K562 (cell line): ENCODE measurements around the gene PRKACB. TPM values are rescaled to one million over a fixed set of nuclear protein-coding genes. Genes with fewer than 3 reads are reported as not detected.

Source experiments
- ATF1 ChIP-seq, 2 experiments: fragments of 450-650 bp in 1 of 2; IDR thresholded peaks; 2 replicates each; pipeline ENCODE4 v1.6.1; 2016; ENCODE audit warnings: missing compliant biosample characterization in 1 of 2, missing genetic modification characterization in 1 of 2
- BDP1 ChIP-seq: IDR thresholded peaks from 3 replicates; pipeline ENCODE4 v1.6.1; 2011; ENCODE audit not compliant: insufficient read length, insufficient read depth
- CREM ChIP-seq: IDR thresholded peaks from 2 replicates; pipeline ENCODE4 v1.6.1; 2014; ENCODE audit warnings: antibody characterized with exemption, low read depth
- DPF2 ChIP-seq: fragments of 450-650 bp; IDR thresholded peaks from 2 replicates; pipeline ENCODE4 v1.6.1; 2016
- RNF2 ChIP-seq: sonication (generic); IDR thresholded peaks from 2 replicates; pipeline ENCODE4 v1.6.1; 2016
- SMC3 ChIP-seq: conservative IDR thresholded peaks from 2 replicates; pipeline ENCODE4 v1.6.1; 2011; ENCODE audit warnings: low read depth, low read length, improper control_type of control experiment; ENCODE audit not compliant: insufficient read depth
- SNRNP70 ChIP-seq: fragments of 200-400 bp; formaldehyde crosslinking; optimal IDR thresholded peaks from 2 replicates; pipeline ENCODE3; 2017; ENCODE audit warnings: low read depth, low read length
- polyA plus RNA-seq, 8 experiments: library from polyadenylated mRNA; depleted of rRNA in 4 of 8; stranded (reverse) in 5 of 8; unstranded in 3 of 8; fragments of >200 nt; fragmentation: Nextera tagmentation in 2 of 8; fragmentation: Illumina TruSeq in 1 of 8; extraction: Ambion mirVana in 2 of 8; extraction: Trizol in 1 of 8; gene quantifications; 2 replicates each; pipeline versions ENCODE4 v1.2.1 to v1.2.3, GENCODE V29; 2011 to 2014; ENCODE audit warnings: inconsistent platforms in 1 of 8, missing spikeins in 1 of 8
- total RNA-seq, 7 experiments: library from RNA; depleted of rRNA in 6 of 7; stranded (reverse); fragments of >200 nt in 6 of 7; fragmentation: Illumina TruSeq in 2 of 7; extraction: Trizol in 2 of 7; gene quantifications; 2 replicates each; pipeline versions ENCODE4 v1.2.1 to v1.2.3, GENCODE V29; 2011 to 2021; ENCODE audit warnings: low replicate concordance in 1 of 7
- TF ChIP-seq, protein P1 (sequence below): fragments of 450-650 bp; IDR thresholded peaks from 2 replicates; pipeline ENCODE4 v1.6.1; 2016; ENCODE audit warnings: low read depth
- TF ChIP-seq, protein P2 (sequence below): fragments of 250-450 bp; sonication (Bioruptor Pico); IDR thresholded peaks from 2 replicates; pipeline ENCODE4 v1.8.0; 2021; ENCODE audit warnings: borderline replicate concordance, mild to moderate bottlenecking, moderate library complexity; ENCODE audit not compliant: poor library complexity, severe bottlenecking
- TF ChIP-seq, protein P3 (sequence below): fragments of 450-650 bp; formaldehyde crosslinking; IDR thresholded peaks from 2 replicates; pipeline ENCODE4 v1.4.0; 2020; ENCODE audit warnings: mild to moderate bottlenecking, moderate library complexity

The PRKACB gene
- total and polyA plus RNA-seq, 9 of the 15 experiments (the other 6 are each of a cell fraction or from before 2014, with no cell fraction given) = 1.1 to 5.2 (median 2.8) TPM

GRCh38 chr1:84236256-84236655 is 92.2 kb downstream of the PRKACB start (continued):
- TF ChIP-seq, protein P1, sequence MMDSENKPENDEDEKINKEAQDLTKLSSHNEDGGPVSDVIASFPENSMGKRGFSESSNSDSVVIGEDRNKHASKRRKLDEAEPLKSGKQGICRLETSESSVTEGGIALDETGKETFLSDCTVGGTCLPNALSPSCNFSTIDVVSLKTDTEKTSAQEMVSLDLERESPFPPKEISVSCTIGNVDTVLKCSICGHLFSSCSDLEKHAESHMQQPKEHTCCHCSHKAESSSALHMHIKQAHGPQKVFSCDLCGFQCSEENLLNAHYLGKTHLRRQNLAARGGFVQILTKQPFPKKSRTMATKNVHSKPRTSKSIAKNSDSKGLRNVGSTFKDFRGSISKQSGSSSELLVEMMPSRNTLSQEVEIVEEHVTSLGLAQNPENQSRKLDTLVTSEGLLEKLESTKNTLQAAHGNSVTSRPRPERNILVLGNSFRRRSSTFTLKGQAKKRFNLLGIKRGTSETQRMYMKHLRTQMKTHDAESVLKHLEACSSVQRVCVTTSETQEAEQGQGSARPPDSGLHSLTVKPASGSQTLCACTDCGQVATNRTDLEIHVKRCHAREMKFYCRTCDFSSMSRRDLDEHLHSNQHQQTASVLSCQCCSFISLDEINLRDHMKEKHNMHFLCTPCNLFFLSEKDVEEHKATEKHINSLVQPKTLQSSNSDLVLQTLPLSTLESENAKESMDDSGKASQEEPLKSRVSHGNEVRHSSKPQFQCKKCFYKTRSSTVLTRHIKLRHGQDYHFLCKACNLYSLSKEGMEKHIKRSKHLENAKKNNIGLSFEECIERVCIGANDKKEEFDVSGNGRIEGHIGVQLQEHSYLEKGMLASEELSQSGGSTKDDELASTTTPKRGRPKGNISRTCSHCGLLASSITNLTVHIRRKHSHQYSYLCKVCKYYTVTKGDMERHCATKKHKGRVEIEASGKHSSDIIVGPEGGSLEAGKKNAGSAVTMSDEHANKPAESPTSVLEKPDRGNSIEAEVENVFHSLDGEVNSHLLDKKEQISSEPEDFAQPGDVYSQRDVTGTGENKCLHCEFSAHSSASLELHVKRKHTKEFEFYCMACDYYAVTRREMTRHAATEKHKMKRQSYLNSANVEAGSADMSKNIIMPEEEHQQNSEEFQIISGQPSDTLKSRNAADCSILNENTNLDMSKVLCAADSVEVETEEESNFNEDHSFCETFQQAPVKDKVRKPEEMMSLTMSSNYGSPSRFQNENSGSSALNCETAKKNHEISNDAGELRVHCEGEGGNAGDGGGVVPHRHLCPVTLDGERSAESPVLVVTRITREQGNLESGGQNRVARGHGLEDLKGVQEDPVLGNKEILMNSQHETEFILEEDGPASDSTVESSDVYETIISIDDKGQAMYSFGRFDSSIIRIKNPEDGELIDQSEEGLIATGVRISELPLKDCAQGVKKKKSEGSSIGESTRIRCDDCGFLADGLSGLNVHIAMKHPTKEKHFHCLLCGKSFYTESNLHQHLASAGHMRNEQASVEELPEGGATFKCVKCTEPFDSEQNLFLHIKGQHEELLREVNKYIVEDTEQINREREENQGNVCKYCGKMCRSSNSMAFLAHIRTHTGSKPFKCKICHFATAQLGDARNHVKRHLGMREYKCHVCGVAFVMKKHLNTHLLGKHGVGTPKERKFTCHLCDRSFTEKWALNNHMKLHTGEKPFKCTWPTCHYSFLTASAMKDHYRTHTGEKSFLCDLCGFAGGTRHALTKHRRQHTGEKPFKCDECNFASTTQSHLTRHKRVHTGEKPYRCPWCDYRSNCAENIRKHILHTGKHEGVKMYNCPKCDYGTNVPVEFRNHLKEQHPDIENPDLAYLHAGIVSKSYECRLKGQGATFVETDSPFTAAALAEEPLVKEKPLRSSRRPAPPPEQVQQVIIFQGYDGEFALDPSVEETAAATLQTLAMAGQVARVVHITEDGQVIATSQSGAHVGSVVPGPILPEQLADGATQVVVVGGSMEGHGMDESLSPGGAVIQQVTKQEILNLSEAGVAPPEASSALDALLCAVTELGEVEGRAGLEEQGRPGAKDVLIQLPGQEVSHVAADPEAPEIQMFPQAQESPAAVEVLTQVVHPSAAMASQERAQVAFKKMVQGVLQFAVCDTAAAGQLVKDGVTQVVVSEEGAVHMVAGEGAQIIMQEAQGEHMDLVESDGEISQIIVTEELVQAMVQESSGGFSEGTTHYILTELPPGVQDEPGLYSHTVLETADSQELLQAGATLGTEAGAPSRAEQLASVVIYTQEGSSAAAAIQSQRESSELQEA = no peak
- TF ChIP-seq, protein P2, sequence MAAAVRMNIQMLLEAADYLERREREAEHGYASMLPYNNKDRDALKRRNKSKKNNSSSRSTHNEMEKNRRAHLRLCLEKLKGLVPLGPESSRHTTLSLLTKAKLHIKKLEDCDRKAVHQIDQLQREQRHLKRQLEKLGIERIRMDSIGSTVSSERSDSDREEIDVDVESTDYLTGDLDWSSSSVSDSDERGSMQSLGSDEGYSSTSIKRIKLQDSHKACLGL (CRISPR knock-in tag) = no peak
- TF ChIP-seq RNF2 (no peak), ATF1 (CRISPR knock-in tag; IDR thresholded peaks at IDR 0.05) (no peak), ATF1 (tag; IDR thresholded peaks at IDR 0.05) (no peak), SNRNP70 (no peak), SMC3 (no peak), DPF2 (no peak), BDP1 (no peak), CREM (no peak)
- TF ChIP-seq, protein P3, sequence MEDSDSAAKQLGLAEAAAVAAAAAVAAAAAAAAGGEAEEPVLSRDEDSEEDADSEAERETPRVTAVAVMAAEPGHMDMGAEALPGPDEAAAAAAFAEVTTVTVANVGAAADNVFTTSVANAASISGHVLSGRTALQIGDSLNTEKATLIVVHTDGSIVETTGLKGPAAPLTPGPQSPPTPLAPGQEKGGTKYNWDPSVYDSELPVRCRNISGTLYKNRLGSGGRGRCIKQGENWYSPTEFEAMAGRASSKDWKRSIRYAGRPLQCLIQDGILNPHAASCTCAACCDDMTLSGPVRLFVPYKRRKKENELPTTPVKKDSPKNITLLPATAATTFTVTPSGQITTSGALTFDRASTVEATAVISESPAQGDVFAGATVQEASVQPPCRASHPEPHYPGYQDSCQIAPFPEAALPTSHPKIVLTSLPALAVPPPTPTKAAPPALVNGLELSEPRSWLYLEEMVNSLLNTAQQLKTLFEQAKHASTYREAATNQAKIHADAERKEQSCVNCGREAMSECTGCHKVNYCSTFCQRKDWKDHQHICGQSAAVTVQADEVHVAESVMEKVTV (CRISPR knock-in tag) = no peak
